ENCODE measurements around the gene FGFBP1. TPM values are rescaled to one million over a fixed set of nuclear protein-coding genes. Genes with fewer than 3 reads are reported as not detected.

The FGFBP1 gene
- total RNA-seq, 1 donor from 2014 or later, result 0.96 TPM

DNA sequence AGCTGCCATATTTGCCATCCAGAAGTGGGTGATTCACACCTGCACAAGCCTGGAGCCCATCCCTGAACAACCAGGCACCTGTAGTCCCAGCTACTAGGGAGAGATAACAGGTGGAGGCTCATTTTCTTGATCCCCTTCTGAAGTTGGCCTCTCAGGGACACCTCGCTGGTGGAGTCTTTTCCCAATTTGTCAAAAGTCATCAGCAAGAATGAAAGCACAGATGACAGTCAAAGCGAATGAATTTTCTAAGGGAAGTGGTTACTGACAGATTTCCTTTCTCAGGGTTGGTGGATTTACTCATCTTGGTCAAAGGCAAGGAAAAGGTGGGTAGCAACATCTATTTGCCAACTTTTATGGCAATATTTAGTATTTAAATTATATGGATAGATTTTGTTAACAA is 36.5 kb downstream of the FGFBP1 start:
- Mint-ChIP-seq H3K27me3 (ENCODE audit: low read depth) (peaks cover 6% of the 10 kb centered on the region), H3K9me3 (peaks cover 15% of the 10 kb centered on the region), H3K4me3 (no peak overlapping the region), H3K27ac (no peak overlapping the region), H3K4me1 (no peaks in the 10 kb centered on the region), H3K36me3 (no peaks in the 10 kb centered on the region)
- TF ChIP-seq, protein P1, sequence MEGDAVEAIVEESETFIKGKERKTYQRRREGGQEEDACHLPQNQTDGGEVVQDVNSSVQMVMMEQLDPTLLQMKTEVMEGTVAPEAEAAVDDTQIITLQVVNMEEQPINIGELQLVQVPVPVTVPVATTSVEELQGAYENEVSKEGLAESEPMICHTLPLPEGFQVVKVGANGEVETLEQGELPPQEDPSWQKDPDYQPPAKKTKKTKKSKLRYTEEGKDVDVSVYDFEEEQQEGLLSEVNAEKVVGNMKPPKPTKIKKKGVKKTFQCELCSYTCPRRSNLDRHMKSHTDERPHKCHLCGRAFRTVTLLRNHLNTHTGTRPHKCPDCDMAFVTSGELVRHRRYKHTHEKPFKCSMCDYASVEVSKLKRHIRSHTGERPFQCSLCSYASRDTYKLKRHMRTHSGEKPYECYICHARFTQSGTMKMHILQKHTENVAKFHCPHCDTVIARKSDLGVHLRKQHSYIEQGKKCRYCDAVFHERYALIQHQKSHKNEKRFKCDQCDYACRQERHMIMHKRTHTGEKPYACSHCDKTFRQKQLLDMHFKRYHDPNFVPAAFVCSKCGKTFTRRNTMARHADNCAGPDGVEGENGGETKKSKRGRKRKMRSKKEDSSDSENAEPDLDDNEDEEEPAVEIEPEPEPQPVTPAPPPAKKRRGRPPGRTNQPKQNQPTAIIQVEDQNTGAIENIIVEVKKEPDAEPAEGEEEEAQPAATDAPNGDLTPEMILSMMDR (IDR thresholded peaks at IDR 0.05; ENCODE audit: unreplicated experiment), result no peak
- DNase-seq (ENCODE audit: low spot score in 2 of 2, unreplicated experiment in 2 of 2), result no peak

DNA sequence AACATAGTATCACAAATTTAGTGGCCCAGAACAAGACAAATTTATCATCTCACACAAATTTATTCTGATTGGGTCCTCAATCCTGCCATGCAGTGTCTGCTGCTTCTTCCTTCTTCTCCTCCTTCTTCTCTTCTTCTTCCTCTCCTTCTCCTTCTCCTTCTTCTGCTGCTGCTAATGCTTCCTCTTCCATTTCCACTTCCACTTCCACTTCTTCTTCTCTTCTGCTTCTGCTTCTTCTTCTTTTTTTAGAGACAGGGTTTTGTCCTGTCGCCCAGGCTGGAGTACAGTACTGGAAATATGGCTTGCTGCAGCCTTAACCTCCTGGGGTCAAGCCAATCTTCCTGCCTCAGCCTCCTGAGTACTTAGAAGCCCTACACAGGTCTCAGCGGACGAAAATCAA is 37.5 kb downstream of the FGFBP1 start:
- no peak overlapping the region for H3K27ac Mint-ChIP-seq
- no peaks in the 10 kb centered on the region for H3K36me3 Mint-ChIP-seq
- peaks cover 6% of the 10 kb centered on the region for H3K27me3 Mint-ChIP-seq (ENCODE audit: low read depth)
- no peak overlapping the region for H3K4me3 Mint-ChIP-seq
- H3K9me3 Mint-ChIP-seq, result peaks cover 15% of the 10 kb centered on the region
- H3K4me1 Mint-ChIP-seq, result no peaks in the 10 kb centered on the region
- no peak for DNase-seq (ENCODE audit: low spot score in 2 of 2, unreplicated experiment in 2 of 2)
- TF ChIP-seq, protein P1 (IDR thresholded peaks at IDR 0.05; ENCODE audit: unreplicated experiment), result no peak

DNA sequence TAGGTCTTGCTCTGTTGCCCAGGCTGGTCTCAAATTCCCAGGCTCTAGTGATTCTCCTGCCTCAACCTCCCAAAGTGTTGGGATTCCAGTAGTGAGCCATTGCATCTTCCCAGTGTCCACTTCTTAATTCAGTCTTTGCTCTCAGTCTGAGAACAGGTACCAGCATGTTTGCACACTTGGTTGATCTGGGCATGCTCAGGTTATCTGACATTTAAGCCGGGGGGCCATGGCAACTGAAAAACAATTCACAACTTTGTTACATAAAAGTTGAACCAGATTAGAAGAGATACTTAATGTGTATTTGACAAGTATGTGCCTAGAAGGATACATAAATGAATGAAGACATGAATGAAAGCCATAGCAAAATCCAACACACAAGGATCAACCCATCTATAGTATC is 39.0 kb downstream of the FGFBP1 start:
- H3K27me3 Mint-ChIP-seq (ENCODE audit: low read depth), result peaks cover 6% of the 10 kb centered on the region
- no peak for DNase-seq (ENCODE audit: low spot score in 2 of 2, unreplicated experiment in 2 of 2)
- peaks cover 8% of the 10 kb centered on the region for H3K9me3 Mint-ChIP-seq
- H3K4me1 Mint-ChIP-seq, result no peaks in the 10 kb centered on the region
- TF ChIP-seq, protein P1 (IDR thresholded peaks at IDR 0.05; ENCODE audit: unreplicated experiment), result no peak
- no peak overlapping the region for H3K4me3 Mint-ChIP-seq
- H3K27ac Mint-ChIP-seq, result no peak overlapping the region
- no peaks in the 10 kb centered on the region for H3K36me3 Mint-ChIP-seq

DNA sequence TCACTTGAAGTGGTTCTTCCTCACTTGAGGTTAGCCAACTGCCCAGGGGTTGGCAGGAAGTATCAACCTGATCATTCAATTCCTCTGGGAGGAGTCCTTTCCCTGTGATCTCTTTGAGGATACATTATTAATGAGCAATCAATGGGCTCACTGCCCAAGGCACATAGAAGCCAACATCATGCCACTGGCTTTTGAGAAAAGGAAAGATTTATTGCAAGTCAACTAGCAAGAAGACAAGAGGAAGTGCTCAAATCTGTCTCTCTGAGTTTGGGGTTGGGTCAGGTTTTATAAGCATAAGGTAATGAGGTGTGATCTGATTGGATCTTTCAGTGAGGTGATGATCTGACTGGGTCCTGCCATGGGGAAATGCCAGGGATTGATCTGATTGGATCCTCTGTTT is 39.6 kb downstream of the FGFBP1 start:
- peaks cover 4% of the 10 kb centered on the region for H3K9me3 Mint-ChIP-seq
- no peaks in the 10 kb centered on the region for H3K36me3 Mint-ChIP-seq
- no peak overlapping the region for H3K4me3 Mint-ChIP-seq
- no peak overlapping the region for H3K27ac Mint-ChIP-seq
- H3K4me1 Mint-ChIP-seq, result no peaks in the 10 kb centered on the region
- no peak for DNase-seq (ENCODE audit: low spot score in 2 of 2, unreplicated experiment in 2 of 2)
- H3K27me3 Mint-ChIP-seq (ENCODE audit: low read depth), result peaks cover 6% of the 10 kb centered on the region
- TF ChIP-seq, protein P1 (IDR thresholded peaks at IDR 0.05; ENCODE audit: unreplicated experiment), result no peak

DNA sequence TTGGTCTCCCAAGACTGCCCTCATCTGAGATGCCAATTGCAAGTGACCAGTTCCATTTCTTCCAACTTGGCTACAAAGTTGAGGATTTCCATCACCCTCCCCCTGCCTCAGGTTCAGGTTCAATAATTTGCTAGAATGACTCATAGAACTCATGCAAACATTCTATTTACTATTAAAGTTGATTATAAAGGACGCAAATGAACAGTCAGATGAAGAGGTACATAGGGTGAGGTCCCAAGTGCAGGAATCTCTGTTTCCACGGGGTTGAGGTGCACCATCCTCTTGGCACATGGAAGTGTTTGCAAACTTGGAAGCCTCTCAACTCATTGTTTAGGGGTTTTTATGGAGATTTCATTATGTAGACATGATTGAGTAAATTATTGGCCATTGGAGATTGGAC is 41.0 kb downstream of the FGFBP1 start:
- H3K4me3 Mint-ChIP-seq, result no peak overlapping the region
- no peaks in the 10 kb centered on the region for H3K4me1 Mint-ChIP-seq
- TF ChIP-seq, protein P1 (IDR thresholded peaks at IDR 0.05; ENCODE audit: unreplicated experiment), result no peak
- no peak overlapping the region for H3K27ac Mint-ChIP-seq
- H3K9me3 Mint-ChIP-seq, result no peaks in the 10 kb centered on the region
- no peak for DNase-seq (ENCODE audit: low spot score in 2 of 2, unreplicated experiment in 2 of 2)
- H3K27me3 Mint-ChIP-seq (ENCODE audit: low read depth), result peaks cover 5% of the 10 kb centered on the region
- no peaks in the 10 kb centered on the region for H3K36me3 Mint-ChIP-seq

Measured in mesothelial cell of epicardium (in vitro differentiated cells).